GM18498 (cell line): ENCODE results near the gene DNM3.
A peak's percentile ranks its signal among the peaks of the same experiment; 100 is the strongest.
"Not testable (repeated sequence)": the region's sequence is repeated elsewhere in the genome, so short reads cannot be mapped to it uniquely, and the experiment has no call there.

Source experiments
- ATAC-seq: cut with Tn5 transposase; IDR thresholded peaks from one replicate; pipeline ENCODE4 v1.9.1; 2021; ENCODE audit warnings: mild to moderate bottlenecking, moderate library complexity; ENCODE audit not compliant: unreplicated experiment

Gene DNM3

GRCh38 chr1:172307508-172307907, 466.2 kb downstream of the DNM3 start:
- not testable (repeated sequence) for ATAC-seq

- ATAC-seq: no peak
Measured at GRCh38 chr1:172308142-172308541, 466.8 kb downstream of the DNM3 start.

GRCh38 chr1:172308577-172308976, 467.3 kb downstream of the DNM3 start:
- no peak for ATAC-seq

GRCh38 chr1:172320733-172321132, 479.4 kb downstream of the DNM3 start:
- ATAC-seq: no peak

GRCh38 chr1:172321451-172321850, 480.2 kb downstream of the DNM3 start:
- ATAC-seq: no peak

GRCh38 chr1:172322219-172323061, 481.1 kb downstream of the DNM3 start:
- ATAC-seq: no peak

GRCh38 chr1:172323686-172324085, 482.4 kb downstream of the DNM3 start:
- no peak for ATAC-seq

GRCh38 chr1:172324086-172324485, 482.8 kb downstream of the DNM3 start:
- no peak for ATAC-seq

GRCh38 chr1:172324761-172325160, 483.5 kb downstream of the DNM3 start:
- no peak for ATAC-seq

- ATAC-seq: no peak
Measured at GRCh38 chr1:172325531-172325930, 484.2 kb downstream of the DNM3 start.

GRCh38 chr1:172326136-172326535, 484.8 kb downstream of the DNM3 start:
- no peak for ATAC-seq

GRCh38 chr1:172328266-172328665, 487.0 kb downstream of the DNM3 start:
- ATAC-seq: no peak

- no peak for ATAC-seq
Measured at GRCh38 chr1:172332230-172332629, 490.9 kb downstream of the DNM3 start.

- ATAC-seq: no peak
Measured at GRCh38 chr1:172335377-172335776, 494.1 kb downstream of the DNM3 start.

GRCh38 chr1:172338295-172338735, 497.0 kb downstream of the DNM3 start:
- peak; percentile 37 for ATAC-seq

GRCh38 chr1:172339842-172340241, 498.5 kb downstream of the DNM3 start:
- no peak for ATAC-seq

- no peak for ATAC-seq
Measured at GRCh38 chr1:172340520-172340919, 499.2 kb downstream of the DNM3 start.

- no peak for ATAC-seq
Measured at GRCh38 chr1:172341697-172342096, 500.4 kb downstream of the DNM3 start.

- peak; percentile 40 for ATAC-seq
Measured at GRCh38 chr1:172342584-172343239, 501.4 kb downstream of the DNM3 start.

- ATAC-seq: no peak
Measured at GRCh38 chr1:172343240-172344160, 502.2 kb downstream of the DNM3 start.

GRCh38 chr1:172344444-172344843, 503.1 kb downstream of the DNM3 start:
- no peak for ATAC-seq
